Measurements from ENCODE around the gene FKBP1A.

DNA sequence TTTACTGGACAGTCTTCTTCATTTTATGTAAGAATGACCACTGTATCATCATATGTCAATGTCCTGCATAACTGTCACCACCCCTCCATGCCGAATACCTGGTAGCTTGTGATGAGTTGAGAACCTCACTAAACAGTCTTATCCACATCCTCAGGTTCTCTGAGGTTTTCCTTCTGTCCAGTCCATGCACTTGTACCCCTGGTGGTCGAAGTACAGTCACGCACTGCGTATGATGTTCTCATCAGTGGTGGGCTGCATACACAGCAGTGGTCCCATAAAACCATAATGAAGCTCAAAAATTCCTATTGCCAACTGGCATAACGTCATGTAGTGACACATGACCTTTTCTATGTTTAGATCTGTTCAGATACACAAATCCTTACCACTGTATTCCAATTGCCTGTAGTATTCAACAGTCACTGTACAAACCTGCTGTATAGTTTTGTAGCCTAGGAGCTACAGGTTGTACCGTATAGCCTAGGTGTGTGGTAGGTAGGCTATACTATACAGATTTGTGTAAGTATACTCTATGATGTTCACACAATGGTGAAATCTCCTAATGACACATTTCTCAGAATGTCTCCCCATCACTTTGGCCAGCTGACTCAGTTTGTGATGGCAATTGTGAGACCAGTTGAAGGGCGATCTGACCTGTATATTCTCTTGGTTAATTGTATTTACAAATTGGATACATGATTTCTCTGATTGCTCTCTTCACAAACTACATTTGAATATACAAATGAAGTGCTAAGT, 32.6 kb downstream of the FKBP1A start:
- TF ChIP-seq, protein P1, sequence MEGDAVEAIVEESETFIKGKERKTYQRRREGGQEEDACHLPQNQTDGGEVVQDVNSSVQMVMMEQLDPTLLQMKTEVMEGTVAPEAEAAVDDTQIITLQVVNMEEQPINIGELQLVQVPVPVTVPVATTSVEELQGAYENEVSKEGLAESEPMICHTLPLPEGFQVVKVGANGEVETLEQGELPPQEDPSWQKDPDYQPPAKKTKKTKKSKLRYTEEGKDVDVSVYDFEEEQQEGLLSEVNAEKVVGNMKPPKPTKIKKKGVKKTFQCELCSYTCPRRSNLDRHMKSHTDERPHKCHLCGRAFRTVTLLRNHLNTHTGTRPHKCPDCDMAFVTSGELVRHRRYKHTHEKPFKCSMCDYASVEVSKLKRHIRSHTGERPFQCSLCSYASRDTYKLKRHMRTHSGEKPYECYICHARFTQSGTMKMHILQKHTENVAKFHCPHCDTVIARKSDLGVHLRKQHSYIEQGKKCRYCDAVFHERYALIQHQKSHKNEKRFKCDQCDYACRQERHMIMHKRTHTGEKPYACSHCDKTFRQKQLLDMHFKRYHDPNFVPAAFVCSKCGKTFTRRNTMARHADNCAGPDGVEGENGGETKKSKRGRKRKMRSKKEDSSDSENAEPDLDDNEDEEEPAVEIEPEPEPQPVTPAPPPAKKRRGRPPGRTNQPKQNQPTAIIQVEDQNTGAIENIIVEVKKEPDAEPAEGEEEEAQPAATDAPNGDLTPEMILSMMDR (IDR thresholded peaks at IDR 0.05): no peak
- no peak for TF ChIP-seq POLR2AphosphoS5 (IDR thresholded peaks at IDR 0.05)
- TF ChIP-seq POLR2A (IDR thresholded peaks at IDR 0.05): no peak
